Measurements from ENCODE around the gene ATXN3L. TPM values are rescaled to one million over a fixed set of nuclear protein-coding genes. Genes with fewer than 3 reads are reported as not detected.

The ATXN3L gene
- total and polyA plus RNA-seq, 2 donors (not counting 1 experiment from before 2014, with no cell fraction given), result not detected

GRCh38 chrX:13272426-13272825 is 47.4 kb downstream of the ATXN3L start:
- Histone ChIP-seq H3K9ac (ENCODE audit: insufficient read depth, low read length) (no peak overlapping the region), H2AFZ (ENCODE audit: low read length) (no peak overlapping the region), H4K20me1 (ENCODE audit: control insufficient read depth, extremely low read depth, insufficient read depth, low read length) (no peaks in the 10 kb centered on the region), H3K9me3 (ENCODE audit: control insufficient read depth, insufficient read depth, low read depth, low read length) (no peaks in the 10 kb centered on the region), H3K36me3 (ENCODE audit: control insufficient read depth, insufficient read depth, low read length) (no peaks in the 10 kb centered on the region), H3K27me3 (ENCODE audit: control insufficient read depth, insufficient read depth, low read length) (no peaks in the 10 kb centered on the region), H3K4me3 (replicated peaks in 1 of 4; ENCODE audit: control extremely low read depth in 1 of 4, insufficient read depth in 1 of 4, low read depth in 3 of 4, low read length in 4 of 4) (no peak overlapping the region), H3K27ac (ENCODE audit: insufficient read depth, low read length) (no peak overlapping the region), H3K4me2 (ENCODE audit: extremely low read depth, insufficient read depth, low read length) (no peak overlapping the region), H3K79me2 (ENCODE audit: control insufficient read depth, insufficient read depth, low read length) (no peaks in the 10 kb centered on the region), H3K4me1 (ENCODE audit: control insufficient read depth, extremely low read depth, insufficient read depth, low read length) (no peaks in the 10 kb centered on the region)
- no peak for TF ChIP-seq CTCF (conservative IDR thresholded peaks at IDR 0.05 in 1 of 2, IDR thresholded peaks at IDR 0.05 in 1 of 2; ENCODE audit: low read depth in 1 of 2, low read length in 2 of 2)
- TF ChIP-seq EZH2 (IDR thresholded peaks at IDR 0.05; ENCODE audit: low read length, missing control alignments), result no peak
- DNase-seq (ENCODE audit: low read depth in 2 of 2), result no peak

GRCh38 chrX:13271511-13271910 is 48.3 kb downstream of the ATXN3L start:
- no peak overlapping the region for H3K9ac ChIP-seq (ENCODE audit: insufficient read depth, low read length)
- H3K36me3 ChIP-seq (ENCODE audit: control insufficient read depth, insufficient read depth, low read length), result no peaks in the 10 kb centered on the region
- peaks cover 2% of the 10 kb centered on the region for H3K4me1 ChIP-seq (ENCODE audit: control insufficient read depth, extremely low read depth, insufficient read depth, low read length)
- H4K20me1 ChIP-seq (ENCODE audit: control insufficient read depth, extremely low read depth, insufficient read depth, low read length), result no peaks in the 10 kb centered on the region
- H3K4me2 ChIP-seq (ENCODE audit: extremely low read depth, insufficient read depth, low read length), result no peak overlapping the region
- no peak for TF ChIP-seq CTCF (conservative IDR thresholded peaks at IDR 0.05 in 1 of 2, IDR thresholded peaks at IDR 0.05 in 1 of 2; ENCODE audit: low read depth in 1 of 2, low read length in 2 of 2)
- no peak for TF ChIP-seq EZH2 (IDR thresholded peaks at IDR 0.05; ENCODE audit: low read length, missing control alignments)
- H2AFZ ChIP-seq (ENCODE audit: low read length), result no peak overlapping the region
- H3K27me3 ChIP-seq (ENCODE audit: control insufficient read depth, insufficient read depth, low read length), result no peaks in the 10 kb centered on the region
- no peak for DNase-seq (ENCODE audit: low read depth in 2 of 2)
- H3K9me3 ChIP-seq (ENCODE audit: control insufficient read depth, insufficient read depth, low read depth, low read length), result no peaks in the 10 kb centered on the region
- no peak overlapping the region for H3K4me3 ChIP-seq (replicated peaks in 1 of 4; ENCODE audit: control extremely low read depth in 1 of 4, insufficient read depth in 1 of 4, low read depth in 3 of 4, low read length in 4 of 4)
- no peak overlapping the region for H3K27ac ChIP-seq (ENCODE audit: insufficient read depth, low read length)
- no peaks in the 10 kb centered on the region for H3K79me2 ChIP-seq (ENCODE audit: control insufficient read depth, insufficient read depth, low read length)

- H3K27me3 ChIP-seq (ENCODE audit: control insufficient read depth, insufficient read depth, low read length), result no peaks in the 10 kb centered on the region
- H3K36me3 ChIP-seq (ENCODE audit: control insufficient read depth, insufficient read depth, low read length), result no peaks in the 10 kb centered on the region
- TF ChIP-seq CTCF (conservative IDR thresholded peaks at IDR 0.05 in 1 of 2, IDR thresholded peaks at IDR 0.05 in 1 of 2; ENCODE audit: low read depth in 1 of 2, low read length in 2 of 2) (no peak), EZH2 (IDR thresholded peaks at IDR 0.05; ENCODE audit: low read length, missing control alignments) (no peak)
- no peaks in the 10 kb centered on the region for H4K20me1 ChIP-seq (ENCODE audit: control insufficient read depth, extremely low read depth, insufficient read depth, low read length)
- H2AFZ ChIP-seq (ENCODE audit: low read length), result no peak overlapping the region
- no peak for DNase-seq (ENCODE audit: low read depth in 2 of 2)
- no peaks in the 10 kb centered on the region for H3K9me3 ChIP-seq (ENCODE audit: control insufficient read depth, insufficient read depth, low read depth, low read length)
- H3K27ac ChIP-seq (ENCODE audit: insufficient read depth, low read length), result no peak overlapping the region
- no peaks in the 10 kb centered on the region for H3K79me2 ChIP-seq (ENCODE audit: control insufficient read depth, insufficient read depth, low read length)
- H3K4me1 ChIP-seq (ENCODE audit: control insufficient read depth, extremely low read depth, insufficient read depth, low read length), result peaks cover 2% of the 10 kb centered on the region
- no peak overlapping the region for H3K4me2 ChIP-seq (ENCODE audit: extremely low read depth, insufficient read depth, low read length)
- no peak overlapping the region for H3K9ac ChIP-seq (ENCODE audit: insufficient read depth, low read length)
- no peak overlapping the region for H3K4me3 ChIP-seq (replicated peaks in 1 of 4; ENCODE audit: control extremely low read depth in 1 of 4, insufficient read depth in 1 of 4, low read depth in 3 of 4, low read length in 4 of 4)
Measured at GRCh38 chrX:13270360-13270759, 49.5 kb downstream of the ATXN3L start.

Data from fibroblast of lung (primary cell).